ENCODE results near the gene CHM.
"Not testable (repeated sequence)": the region's sequence is repeated elsewhere in the genome, so short reads cannot be mapped to it uniquely, and the experiment has no call there.

The CHM gene, protein sequence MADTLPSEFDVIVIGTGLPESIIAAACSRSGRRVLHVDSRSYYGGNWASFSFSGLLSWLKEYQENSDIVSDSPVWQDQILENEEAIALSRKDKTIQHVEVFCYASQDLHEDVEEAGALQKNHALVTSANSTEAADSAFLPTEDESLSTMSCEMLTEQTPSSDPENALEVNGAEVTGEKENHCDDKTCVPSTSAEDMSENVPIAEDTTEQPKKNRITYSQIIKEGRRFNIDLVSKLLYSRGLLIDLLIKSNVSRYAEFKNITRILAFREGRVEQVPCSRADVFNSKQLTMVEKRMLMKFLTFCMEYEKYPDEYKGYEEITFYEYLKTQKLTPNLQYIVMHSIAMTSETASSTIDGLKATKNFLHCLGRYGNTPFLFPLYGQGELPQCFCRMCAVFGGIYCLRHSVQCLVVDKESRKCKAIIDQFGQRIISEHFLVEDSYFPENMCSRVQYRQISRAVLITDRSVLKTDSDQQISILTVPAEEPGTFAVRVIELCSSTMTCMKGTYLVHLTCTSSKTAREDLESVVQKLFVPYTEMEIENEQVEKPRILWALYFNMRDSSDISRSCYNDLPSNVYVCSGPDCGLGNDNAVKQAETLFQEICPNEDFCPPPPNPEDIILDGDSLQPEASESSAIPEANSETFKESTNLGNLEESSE

GRCh38 chrX:86047174-86047935, at the start of gene CHM:
Gene CHM (minus strand): TSS chrX:86047558. CDS start chrX:86047532, 26 bp downstream.
- DNase-seq (ENCODE audit: low spot score), result peak; percentile 71

DNA sequence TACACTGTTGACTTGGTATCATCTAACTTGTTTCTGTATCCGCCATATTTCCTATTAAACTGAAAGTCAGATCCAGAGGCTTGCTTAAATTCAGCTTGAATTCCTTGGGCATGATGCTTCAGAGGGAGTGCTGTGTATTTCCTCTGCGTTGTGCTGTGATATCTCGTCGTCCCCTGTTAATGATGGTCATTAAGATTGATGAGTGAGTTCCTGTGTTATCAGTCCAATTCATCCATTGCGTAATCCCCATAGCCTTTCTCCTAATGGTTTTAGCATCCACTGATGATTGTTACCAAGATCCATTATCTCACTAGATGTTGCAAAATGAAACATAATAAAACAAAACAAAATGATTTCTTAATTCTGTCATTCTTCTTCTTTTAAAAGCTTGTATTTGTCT, 31.3 kb upstream of the CHM start:
- DNase-seq (ENCODE audit: low spot score), result no peak

GRCh38 chrX:86066998-86067397, 19.6 kb upstream of the CHM start:
- DNase-seq (ENCODE audit: low spot score), result peak; percentile 24

GRCh38 chrX:86061407-86061806, 14.0 kb upstream of the CHM start:
- DNase-seq (ENCODE audit: low spot score), result no peak

GRCh38 chrX:86051741-86052140, 4.4 kb upstream of the CHM start:
- DNase-seq (ENCODE audit: low spot score), result no peak

GRCh38 chrX:86047936-86048280, 550 bp upstream of the CHM start:
- no peak for DNase-seq (ENCODE audit: low spot score)

- no peak for DNase-seq (ENCODE audit: low spot score)
Measured at GRCh38 chrX:86044216-86044615, 3.1 kb downstream of the CHM start.

- no peak for DNase-seq (ENCODE audit: low spot score)
Measured at GRCh38 chrX:86039625-86040568, 7.5 kb downstream of the CHM start.

DNA sequence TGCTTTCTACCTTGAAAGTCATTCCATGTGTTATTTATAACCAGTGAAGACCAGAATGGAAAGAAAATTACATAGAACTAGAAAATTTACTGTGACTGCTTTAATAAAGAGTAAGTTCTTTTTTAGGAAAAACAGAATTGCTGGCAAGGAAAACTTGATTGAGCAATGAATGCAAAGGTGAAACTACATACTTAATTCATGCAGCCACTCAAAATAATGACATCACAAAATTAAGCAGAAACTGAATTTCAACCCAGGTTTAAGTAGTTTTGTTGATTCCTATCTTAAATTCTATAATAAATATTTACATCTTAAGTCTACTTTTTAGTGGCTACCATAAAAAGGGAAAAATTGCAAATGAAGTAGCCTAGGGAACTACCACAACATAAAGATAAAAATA, 14.0 kb downstream of the CHM start:
- DNase-seq (ENCODE audit: low spot score), result no peak

DNA sequence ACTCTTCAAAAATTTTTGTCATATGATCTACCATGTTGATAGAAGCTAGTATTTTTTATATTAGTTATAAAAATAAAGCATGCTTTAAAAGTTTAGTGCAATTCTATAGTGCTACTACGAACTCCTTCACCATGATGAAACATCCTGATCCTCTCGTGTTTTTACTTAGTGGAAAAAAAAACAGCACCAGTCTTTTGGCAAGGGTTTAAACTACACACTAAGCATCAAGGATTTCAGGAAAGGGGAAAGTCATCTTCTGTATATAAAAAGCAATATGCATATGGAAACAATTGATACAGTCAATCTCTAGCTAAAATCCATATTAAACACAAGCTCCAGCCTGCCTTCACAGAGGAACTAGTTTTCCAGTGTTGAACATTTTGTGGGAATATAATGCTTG, 18.7 kb downstream of the CHM start:
- no peak for DNase-seq (ENCODE audit: low spot score)

DNA sequence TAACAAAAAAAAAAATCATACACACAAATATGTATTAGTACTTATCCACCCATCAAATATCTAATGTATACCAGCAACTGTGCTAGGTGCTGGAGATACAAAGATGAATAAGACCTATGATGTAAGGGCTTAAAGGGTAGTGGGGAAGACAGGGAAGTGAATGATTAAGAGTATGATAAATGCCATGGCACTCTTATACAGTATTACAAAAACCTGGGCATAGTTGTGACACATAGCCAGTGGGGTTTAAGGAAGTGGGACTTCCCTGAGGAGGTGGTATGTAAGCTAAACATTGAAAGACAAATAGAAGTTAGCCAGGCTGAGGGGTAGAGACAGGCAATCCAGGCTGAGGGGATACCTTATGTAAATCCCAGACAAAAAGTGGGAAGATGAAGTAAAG, 23.5 kb downstream of the CHM start:
- no peak for DNase-seq (ENCODE audit: low spot score)

GRCh38 chrX:86021652-86022289, 25.6 kb downstream of the CHM start:
- no peak for DNase-seq (ENCODE audit: low spot score)

- DNase-seq (ENCODE audit: low spot score), result no peak
Measured at GRCh38 chrX:86016139-86016538, 31.2 kb downstream of the CHM start.

DNA sequence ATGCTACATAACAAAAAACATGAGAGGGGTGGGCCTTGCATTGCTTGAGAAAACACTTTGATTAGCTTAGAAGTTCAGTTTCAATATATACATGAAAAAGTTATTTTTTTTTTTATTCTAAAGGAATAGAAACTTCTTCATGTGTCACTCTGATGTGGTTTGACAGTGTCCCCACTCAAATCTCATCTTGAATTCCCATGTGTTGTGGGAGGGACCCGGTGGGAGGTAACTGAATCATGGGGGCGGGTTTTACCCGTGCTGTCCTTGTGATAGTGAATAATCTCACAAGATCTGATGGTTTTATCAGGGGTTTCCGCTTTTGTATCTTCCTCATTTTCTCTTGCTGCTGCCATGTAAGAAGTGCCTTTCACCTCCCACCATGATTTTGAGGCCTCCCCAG, 32.4 kb downstream of the CHM start:
- not testable (repeated sequence) for DNase-seq (ENCODE audit: low spot score)

- no peak for DNase-seq (ENCODE audit: low spot score)
Measured at GRCh38 chrX:86014421-86014820, 32.9 kb downstream of the CHM start.

- DNase-seq (ENCODE audit: low spot score), result no peak
Measured at GRCh38 chrX:86013792-86014191, 33.6 kb downstream of the CHM start.

DNA sequence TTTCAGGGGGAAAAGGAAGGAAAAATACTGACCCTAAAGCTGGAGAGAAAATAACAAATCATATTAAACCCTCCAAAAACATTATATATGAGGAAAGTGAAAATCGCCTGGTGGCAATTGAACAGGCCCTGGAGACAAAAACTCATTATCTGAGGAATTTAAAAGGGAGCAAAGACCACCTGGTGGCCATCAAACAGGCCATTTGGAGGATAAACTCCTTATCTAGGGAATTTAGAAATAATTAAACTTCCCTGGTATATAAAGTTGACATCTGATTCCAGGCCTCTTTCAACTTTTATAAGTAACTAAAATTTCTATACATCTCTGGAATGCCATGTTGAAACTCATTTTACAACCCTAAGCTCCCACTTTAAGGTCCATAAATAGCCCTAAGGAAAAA, 35.2 kb downstream of the CHM start:
- no peak for DNase-seq (ENCODE audit: low spot score)

GRCh38 chrX:86009803-86010202, 37.6 kb downstream of the CHM start:
- DNase-seq (ENCODE audit: low spot score), result not testable (repeated sequence)

- DNase-seq (ENCODE audit: low spot score), result not testable (repeated sequence)
Measured at GRCh38 chrX:86007891-86008290, 39.5 kb downstream of the CHM start.

GRCh38 chrX:86002076-86002896, 45.1 kb downstream of the CHM start:
- DNase-seq (ENCODE audit: low spot score), result no peak

Data from D341Med (cell line).